GM06990 (cell line): Measurements from ENCODE around the gene MYO15B.

Source experiments
- DNase-seq: peaks from one replicate; pipeline ENCODE4 v3.0.0-alpha.2; 2011; ENCODE audit not compliant: insufficient read length; ENCODE audit errors: extremely low read depth
- H3K27me3 ChIP-seq: replicated peaks from 2 replicates; pipeline ENCODE4 v1.6.0; 2011; ENCODE audit warnings: low read length; ENCODE audit not compliant: control insufficient read depth, insufficient read depth
- H3K36me3 ChIP-seq: 2 replicates; pipeline ENCODE4 v1.5.1; 2011; ENCODE audit warnings: low read length; ENCODE audit not compliant: control insufficient read depth, insufficient read depth
- H3K4me3 ChIP-seq: replicated peaks from 2 replicates; pipeline ENCODE4 v1.5.1; 2011; ENCODE audit warnings: low read depth, mild to moderate bottlenecking, control low read depth, low read length
- CTCF ChIP-seq: IDR thresholded peaks from 2 replicates; pipeline ENCODE4 v1.5.1; 2011; ENCODE audit warnings: low read length, control low read depth, mild to moderate bottlenecking, inconsistent platforms; ENCODE audit not compliant: insufficient read depth, poor library complexity, severe bottlenecking

MYO15B gene

GRCh38 chr17:75645889-75646637 is 58.5 kb downstream of the MYO15B start:
- H3K36me3 ChIP-seq = peaks cover 19% of the 10 kb centered on the region
- H3K27me3 ChIP-seq = no peaks in the 10 kb centered on the region
- H3K4me3 ChIP-seq = no peak overlapping the region
- TF ChIP-seq CTCF = no peak
- DNase-seq = no peak

DNA sequence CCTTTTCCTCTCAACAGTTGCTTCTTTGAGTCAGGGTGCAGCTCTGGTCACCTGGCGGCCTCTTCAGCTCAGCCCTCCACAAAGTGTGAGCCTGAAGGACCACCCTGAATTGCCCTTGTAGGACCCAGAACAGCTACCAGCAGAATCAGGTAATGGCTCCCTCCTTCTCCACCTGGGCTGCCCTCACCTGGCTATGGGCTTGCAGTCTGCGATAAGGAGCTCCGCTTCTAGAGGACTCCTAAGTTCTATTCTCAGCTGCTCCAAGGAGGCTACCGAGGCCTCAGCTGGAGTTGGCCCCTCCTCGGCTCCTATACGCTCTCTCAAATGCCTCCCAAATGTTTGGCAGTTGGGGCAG is 59.0 kb downstream of the MYO15B start:
- Histone ChIP-seq H3K27me3 (no peaks in the 10 kb centered on the region), H3K4me3 (no peak overlapping the region), H3K36me3 (peaks cover 16% of the 10 kb centered on the region)
- TF ChIP-seq CTCF = no peak
- DNase-seq = no peak

GRCh38 chr17:75647061-75647460 is 59.5 kb downstream of the MYO15B start:
- H3K4me3 ChIP-seq = no peak overlapping the region
- no peaks in the 10 kb centered on the region for H3K27me3 ChIP-seq
- H3K36me3 ChIP-seq = peaks cover 16% of the 10 kb centered on the region
- no peak for DNase-seq
- no peak for TF ChIP-seq CTCF

DNA sequence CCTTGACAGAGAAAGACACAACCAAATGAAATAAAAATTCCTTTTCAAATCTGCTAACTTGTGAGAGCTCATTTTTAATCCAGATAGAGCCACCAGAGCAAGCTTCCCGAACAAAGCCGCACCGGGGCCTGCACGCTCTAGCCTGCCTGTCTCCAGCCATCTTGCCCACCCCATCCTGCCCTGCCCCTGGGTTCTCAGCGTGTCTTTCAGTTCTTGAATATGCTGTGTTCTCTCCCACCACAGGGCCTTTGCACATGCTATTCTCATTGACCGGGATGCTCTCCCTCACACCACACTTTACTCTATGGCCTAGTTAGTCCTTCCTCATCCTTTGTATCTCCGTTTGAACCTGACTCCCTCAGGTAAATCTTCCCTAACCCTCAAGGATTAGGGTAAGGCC is 60.3 kb downstream of the MYO15B start:
- H3K4me3 ChIP-seq = no peak overlapping the region
- TF ChIP-seq CTCF = no peak
- H3K27me3 ChIP-seq = no peaks in the 10 kb centered on the region
- peaks cover 19% of the 10 kb centered on the region for H3K36me3 ChIP-seq
- no peak for DNase-seq

DNA sequence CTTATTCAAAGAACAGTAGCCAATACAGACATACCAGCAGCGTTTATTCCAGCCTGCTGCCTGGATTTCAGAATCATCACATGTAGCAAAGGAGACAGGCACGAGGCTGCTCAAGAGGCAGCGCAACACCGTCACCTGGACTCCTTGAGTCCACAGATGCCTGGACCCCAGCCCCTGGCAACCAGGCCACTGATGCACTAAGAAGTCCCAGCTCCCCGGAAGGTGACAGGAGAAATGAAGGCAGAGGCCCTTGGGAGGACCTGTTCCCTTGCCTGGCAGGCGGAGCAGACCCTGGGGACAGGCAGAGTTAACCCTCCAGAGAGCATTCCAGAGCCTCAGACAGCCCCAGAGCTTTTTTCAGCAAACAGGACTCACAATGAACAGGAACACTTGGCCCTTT is 62.1 kb downstream of the MYO15B start:
- Histone ChIP-seq H3K27me3 (no peaks in the 10 kb centered on the region), H3K4me3 (no peak overlapping the region), H3K36me3 (peaks cover 13% of the 10 kb centered on the region)
- no peak for DNase-seq
- TF ChIP-seq CTCF = no peak

DNA sequence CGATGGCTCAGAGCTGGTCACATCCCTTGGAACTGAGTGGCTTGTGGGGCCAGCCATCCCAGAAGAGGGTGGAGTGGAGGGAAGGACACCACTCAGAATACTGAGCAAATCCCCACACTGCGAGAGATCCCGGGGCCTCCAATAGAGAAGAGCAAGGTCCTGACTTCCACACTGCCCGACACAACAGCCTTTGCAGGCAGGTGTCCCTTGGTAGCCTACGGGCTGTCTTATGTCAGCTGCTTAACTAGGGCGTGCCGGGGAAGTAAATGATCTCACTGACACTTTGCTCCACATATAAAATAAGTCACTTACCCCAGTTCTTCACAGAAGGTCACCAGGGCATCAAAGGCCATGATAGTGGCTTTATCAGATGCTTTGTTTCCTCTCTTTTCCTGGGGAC is 63.3 kb downstream of the MYO15B start:
- Histone ChIP-seq H3K27me3 (no peaks in the 10 kb centered on the region), H3K4me3 (no peak overlapping the region), H3K36me3 (peaks cover 13% of the 10 kb centered on the region)
- no peak for TF ChIP-seq CTCF
- no peak for DNase-seq
